K562 treated with DMSO at 1 percent for 12 hours (cell line): Measurements from ENCODE around the gene PRODH. TPM values are rescaled to one million over a fixed set of nuclear protein-coding genes. Genes with fewer than 3 reads are reported as not detected.

Experiments used
- total RNA-seq: library from RNA; unstranded; fragments of 300-600 nt; gene quantifications from 2 replicates; pipeline ENCODE4 v1.2.3, GENCODE V29; 2022; ENCODE audit not compliant: insufficient read depth

The PRODH gene, protein sequence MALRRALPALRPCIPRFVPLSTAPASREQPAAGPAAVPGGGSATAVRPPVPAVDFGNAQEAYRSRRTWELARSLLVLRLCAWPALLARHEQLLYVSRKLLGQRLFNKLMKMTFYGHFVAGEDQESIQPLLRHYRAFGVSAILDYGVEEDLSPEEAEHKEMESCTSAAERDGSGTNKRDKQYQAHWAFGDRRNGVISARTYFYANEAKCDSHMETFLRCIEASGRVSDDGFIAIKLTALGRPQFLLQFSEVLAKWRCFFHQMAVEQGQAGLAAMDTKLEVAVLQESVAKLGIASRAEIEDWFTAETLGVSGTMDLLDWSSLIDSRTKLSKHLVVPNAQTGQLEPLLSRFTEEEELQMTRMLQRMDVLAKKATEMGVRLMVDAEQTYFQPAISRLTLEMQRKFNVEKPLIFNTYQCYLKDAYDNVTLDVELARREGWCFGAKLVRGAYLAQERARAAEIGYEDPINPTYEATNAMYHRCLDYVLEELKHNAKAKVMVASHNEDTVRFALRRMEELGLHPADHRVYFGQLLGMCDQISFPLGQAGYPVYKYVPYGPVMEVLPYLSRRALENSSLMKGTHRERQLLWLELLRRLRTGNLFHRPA
- not detected in 2 replicates for total RNA-seq

DNA sequence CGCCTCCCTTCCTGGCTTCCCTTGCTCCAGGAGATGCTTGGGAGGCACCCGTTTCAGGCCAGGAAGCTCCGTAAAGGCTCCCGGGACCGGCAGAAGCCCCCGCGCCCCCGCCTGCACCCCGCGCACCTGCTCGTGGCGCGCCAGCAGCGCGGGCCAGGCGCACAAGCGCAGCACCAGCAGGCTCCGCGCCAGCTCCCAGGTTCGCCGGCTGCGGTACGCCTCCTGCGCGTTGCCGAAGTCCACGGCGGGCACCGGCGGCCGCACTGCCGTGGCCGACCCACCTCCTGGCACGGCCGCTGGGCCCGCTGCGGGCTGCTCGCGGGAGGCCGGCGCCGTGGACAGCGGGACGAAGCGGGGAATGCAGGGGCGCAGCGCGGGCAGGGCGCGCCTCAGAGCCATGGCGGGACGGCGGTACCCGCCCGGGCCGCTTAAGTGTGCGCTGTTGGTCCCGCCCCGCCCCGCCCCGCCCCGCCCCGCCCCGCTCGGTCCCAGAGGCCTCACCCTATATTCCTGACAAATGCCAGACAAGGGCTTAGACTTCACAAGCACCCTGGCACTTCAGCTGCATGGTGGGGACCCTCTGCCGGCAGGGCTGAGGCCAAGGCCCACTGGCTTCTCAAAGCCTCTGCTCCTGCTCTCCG lies at the start of gene PRODH:
TSS of gene PRODH (minus strand) at position 405 of the 641 bp plus-strand sequence. CDS start at position 399, 6 bp downstream.

DNA sequence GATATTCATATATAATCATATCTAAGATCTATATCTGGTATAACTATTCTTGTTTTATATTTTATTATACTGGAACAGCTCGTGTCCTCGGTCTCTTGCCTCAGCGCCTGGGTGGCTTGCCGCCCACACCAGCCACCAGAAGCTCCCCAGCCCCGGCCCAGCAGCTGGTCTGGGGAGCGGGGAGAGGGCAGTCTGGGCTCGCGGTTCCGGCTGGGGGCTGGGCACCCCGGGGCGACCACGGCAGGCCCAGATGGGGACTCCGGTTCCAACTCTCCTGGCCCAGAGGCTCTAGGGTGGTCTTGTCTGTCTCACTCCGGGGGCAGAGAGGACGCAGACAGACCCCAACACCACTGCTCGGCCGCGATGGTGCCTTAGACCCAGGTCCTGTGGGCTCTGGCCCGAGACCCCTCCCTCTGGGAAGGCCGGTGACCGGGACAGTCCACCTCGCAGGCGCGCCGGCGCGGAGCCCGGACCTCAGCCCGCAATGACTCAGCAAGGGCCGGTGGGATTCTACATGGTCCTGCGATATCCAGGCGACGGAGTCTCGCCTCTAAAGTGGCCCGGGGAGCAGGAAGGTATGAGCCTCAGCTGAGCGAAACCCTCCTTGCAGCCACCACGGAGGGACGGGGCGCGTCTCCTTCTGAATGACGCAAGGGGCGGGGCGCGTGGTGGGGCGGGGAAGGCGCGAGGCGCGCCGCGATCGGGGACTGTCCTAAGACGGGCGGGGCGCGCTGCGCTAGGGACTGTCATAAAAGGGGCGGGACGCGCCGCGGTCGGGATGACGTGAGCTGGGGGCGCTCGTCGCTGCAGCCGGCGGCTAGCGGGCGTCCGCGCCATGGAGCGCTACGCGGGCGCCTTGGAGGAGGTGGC lies 30.3 kb downstream of the PRODH start, which contains the start of gene DGCR6:
TSS of gene DGCR6 (plus strand) at position 781 of the 870 bp plus-strand sequence. CDS start at position 836, 55 bp downstream.

Other genes starting within 250 kb of the PRODH start
- 1.1 and 2.7 TPM in 2 replicates for gene DGCR6, start 30.0 kb downstream of the PRODH start, total RNA-seq
- gene DGCR2, start 186.1 kb upstream of the PRODH start, total RNA-seq, result 90.0 and 187 TPM in 2 replicates
- gene TSSK2, start 195.0 kb upstream of the PRODH start, total RNA-seq, result not detected in 2 replicates
- gene ESS2, start 208.4 kb upstream of the PRODH start, total RNA-seq, result 57.9 and 60.5 TPM in 2 replicates
- gene GSC2, start 214.0 kb upstream of the PRODH start, total RNA-seq, result not detected in 2 replicates
- 254 and 278 TPM in 2 replicates for gene SLC25A1, start 242.4 kb upstream of the PRODH start, total RNA-seq